IPS DF 4.7 (cell line): ENCODE results near the gene PLEKHF1.

Source experiments
- DNase-seq: peaks from one replicate; pipeline ENCODE4 v3.0.0-alpha.2; 2013; ENCODE audit warnings: low spot score; ENCODE audit errors: extremely low read depth

Gene PLEKHF1

DNA sequence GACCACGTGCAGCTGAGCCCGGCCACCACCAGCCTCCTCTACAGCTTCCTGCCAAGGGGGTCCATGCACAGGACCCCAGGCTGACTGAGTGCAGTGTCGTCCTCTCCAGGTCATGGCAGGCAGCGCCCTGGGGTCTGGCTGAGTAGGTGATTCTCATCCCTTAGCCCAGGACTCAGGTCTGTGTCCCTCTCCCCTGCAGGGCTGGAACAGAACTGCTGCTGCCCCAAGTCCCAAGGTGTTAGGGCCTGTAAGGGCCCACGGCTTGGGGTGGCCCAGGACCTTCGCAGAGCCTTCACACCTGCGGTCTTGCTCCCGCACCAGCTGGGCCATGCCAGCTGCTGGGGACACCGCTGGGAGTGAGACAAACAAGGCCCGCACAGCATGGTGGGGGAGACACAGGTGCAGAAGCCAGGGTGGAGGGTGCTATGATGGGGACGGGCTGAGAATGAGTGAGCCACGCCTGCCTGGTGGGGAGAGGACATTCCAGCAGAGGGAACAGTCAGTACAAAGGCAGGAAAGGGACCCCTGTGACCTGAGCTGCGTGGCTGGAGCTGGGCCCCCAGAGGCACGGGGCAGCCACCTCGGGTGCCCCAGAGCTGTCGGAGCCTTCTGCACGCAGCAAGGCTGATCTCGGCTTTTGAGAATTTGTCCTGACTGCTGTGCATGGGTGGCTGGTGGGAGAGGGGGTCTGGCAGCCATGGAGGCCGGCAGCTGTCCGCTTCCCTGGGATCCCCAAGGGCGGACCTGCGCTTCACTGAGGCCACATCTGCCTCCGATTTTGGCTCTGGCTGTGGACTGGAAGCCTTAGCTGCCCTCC, 11.9 kb downstream of the PLEKHF1 start:
- DNase-seq = no peak

DNA sequence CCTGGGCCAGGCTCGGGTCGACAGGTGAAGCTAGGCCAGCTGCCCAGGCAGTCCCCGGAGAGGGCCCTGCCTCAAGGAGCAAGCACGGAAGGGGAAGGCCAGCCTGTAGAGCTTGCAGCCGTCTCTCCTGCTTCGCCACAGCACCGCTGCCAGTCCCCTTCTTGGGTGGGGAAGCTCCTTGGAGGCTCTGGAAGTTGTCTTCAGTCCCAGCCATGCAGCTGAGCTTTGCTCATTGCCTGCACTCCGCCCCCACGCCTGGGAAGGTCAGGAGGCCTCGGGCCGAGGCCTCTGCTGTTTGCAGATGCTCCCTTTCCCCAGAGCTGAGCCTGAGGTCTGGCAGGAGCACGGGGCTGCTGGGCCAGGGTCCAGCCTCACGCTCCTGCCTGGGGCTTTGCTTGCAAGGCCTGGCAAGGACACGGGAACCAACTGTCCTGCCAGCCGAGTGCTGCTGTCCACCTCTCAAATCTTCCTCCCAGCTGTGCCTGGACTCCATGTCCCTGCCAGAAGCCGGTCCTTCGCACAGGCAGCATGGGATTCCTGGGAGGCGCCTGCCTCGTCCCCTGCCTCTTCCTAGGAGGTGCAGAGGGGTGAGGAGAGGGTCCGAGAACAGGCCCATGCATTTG, 13.3 kb downstream of the PLEKHF1 start:
- no peak for DNase-seq

- DNase-seq = no peak
Observed at GRCh38 chr19:29679598-29680210, 14.4 kb downstream of the PLEKHF1 start.

DNA sequence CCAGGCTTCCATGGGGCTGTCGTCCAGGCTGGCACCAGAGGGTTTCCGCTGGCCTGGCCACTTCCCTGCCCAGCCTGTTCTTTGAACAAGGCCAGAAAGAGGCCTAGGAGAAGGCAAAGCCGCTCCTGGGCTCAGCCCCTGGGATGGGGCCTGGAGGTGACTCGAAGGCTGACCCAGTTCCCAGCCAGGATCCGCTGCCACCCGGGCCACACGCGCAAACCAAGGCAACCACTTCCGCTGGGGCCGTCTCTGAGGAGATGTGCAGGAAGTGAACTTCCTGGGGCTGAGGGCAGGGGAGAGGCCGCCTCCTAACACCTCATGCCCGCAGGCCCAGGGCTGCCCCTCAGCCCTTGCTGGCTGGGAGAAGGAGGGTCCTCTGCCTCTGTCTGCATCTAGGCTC, 15.2 kb downstream of the PLEKHF1 start:
- no peak for DNase-seq

- DNase-seq = no peak
Observed at GRCh38 chr19:29680937-29681336, 15.7 kb downstream of the PLEKHF1 start.

GRCh38 chr19:29681422-29682235, 16.4 kb downstream of the PLEKHF1 start:
- no peak for DNase-seq

DNA sequence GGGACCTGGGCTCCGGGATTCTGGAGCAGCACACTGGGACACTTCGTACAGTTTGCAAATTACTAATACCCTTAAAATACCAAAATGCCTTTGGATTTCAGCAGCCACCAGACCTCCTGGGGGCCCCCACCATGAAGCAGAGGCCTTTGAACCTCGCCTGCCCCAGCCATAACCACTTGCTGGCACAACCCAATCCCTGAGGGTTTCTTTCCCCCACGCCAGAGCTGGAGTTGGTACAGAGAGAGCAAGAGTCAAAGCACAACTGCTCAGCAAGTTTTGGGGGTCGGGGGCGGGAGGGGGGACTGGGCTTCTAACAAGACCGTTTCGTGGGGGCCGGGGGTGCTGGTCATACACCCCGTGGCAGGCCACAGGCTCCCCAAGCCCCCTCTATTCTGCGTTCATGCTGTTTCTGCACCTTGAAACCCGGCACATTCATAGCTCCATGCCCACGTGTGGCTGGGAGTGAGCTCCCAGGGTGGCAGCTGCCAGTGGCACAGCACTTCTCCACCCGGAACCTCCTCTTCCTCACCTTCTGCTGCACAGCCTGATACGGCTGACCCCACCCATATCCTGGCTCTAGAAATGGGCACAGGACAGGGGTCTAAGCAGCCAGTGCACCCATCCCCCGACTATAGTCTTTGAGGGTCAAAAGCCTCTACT, 17.1 kb downstream of the PLEKHF1 start:
- DNase-seq = no peak

- no peak for DNase-seq
Observed at GRCh38 chr19:29683009-29683408, 17.7 kb downstream of the PLEKHF1 start.

GRCh38 chr19:29685326-29685725, 20.1 kb downstream of the PLEKHF1 start:
- no peak for DNase-seq

- DNase-seq = no peak
Observed at GRCh38 chr19:29686285-29686805, 21.1 kb downstream of the PLEKHF1 start.

- no peak for DNase-seq
Observed at GRCh38 chr19:29687244-29687896, 22.1 kb downstream of the PLEKHF1 start.

- DNase-seq = no peak
Observed at GRCh38 chr19:29687897-29688728, 22.9 kb downstream of the PLEKHF1 start.

DNA sequence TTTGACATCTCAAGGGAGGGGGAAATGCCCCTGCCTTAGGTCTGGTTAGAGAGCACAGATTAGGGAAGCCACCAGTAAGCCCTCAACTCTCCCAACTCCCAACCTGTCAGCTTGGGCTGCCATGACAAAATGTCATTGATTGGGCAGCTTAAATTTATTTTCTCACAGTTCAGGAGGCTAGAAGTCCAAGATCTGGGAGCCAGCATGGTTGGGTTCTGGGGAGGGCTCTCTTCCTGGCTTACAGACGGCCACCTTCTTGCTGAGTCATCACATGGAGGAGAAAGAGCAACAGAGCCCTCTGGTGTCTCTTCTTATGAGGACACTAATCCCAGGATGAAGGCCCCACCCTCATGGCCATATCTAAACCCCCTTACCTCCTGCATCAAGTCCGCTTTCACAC, 25.6 kb downstream of the PLEKHF1 start:
- DNase-seq = no peak

DNA sequence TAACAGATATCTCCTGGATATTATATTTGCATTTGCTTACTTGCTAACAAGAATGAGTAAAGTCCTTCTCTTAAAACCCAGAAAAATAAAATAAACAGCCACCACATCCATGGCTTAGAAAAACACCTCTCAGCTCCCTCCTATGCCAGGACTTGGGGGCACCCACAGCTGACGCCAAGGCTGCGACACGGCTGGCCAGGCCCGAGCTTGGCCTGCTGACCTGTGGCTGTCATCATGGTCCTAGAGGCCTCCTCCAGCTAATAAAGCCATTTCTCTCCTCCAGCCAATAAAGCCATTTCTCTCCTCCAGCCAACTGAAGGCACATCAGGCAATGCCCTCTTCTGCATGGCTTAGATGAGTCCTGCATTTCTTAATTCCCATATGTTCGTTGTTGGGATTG, 28.9 kb downstream of the PLEKHF1 start:
- DNase-seq = no peak

DNA sequence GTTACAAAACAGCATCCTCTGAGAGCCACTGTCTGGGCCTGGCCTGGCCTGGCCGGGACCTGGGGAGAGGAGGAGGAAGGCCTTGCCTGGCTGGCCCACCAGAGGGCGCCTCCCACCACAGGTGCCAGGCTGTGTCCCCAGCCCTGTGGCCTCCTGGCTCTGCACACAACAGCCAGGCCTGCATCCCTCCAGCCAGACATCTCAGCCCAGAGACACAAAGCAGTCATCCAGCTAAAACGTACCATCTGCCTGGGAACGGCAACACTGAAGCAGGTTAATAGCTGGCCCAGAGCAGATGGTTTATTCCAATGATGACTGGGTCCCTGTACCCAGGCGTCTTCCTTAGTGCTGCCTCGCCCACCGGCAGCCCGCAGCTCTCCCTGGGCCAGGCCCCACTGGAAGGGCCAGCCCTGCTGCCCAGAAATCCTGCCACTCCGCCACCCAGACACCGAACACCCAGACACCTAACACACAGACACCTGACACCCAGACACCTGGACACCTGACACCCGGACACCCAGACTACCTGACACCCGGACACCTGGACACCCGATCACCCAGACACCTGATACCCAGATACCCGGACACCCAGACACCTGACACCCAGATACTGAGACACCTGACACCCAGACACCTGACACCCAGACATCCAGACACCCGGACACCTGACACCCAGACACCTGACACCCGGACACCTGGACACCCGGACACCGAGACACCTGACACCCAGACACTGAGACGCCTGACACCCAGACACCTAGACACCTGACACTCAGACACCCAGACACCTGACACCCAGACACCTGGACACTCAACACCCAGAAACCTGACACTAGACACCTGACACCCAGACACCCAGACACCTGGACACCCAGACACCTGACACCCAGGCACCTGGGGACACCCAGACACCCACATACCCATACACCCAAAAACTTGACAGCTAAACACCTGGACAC, 29.7 kb downstream of the PLEKHF1 start:
- DNase-seq = peak; percentile 36

DNA sequence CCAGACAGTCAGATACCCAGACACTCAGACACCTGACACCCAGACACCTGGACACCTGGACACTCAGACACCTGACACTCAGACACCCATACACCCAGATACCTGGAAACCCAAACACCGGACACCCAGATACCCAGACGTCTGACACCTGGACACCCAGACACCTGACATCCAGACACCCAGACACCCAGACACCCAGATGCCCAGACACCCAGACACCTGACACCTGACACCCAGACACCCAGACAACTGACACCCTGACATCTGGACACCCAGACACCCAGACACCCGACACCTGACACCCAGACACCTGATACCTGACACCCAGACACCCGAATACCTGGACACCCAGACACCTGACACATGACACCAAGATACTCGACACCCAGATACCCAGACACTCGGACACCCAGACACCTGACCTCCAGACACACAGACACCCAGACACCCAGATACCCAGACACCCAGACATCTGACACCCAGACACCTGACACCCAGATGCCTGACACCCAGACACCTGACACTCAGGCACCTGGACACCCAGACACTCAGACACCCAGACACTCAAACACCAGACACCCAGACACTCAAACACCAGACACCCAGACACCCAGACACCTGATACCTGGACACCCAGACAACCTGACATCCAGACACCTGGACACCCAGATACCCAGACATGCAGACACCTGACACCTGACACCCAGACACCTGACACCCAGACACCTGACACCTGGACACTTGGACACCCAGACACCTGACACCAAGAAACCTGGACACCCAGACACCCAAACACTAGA, 30.7 kb downstream of the PLEKHF1 start:
- DNase-seq = no peak

DNA sequence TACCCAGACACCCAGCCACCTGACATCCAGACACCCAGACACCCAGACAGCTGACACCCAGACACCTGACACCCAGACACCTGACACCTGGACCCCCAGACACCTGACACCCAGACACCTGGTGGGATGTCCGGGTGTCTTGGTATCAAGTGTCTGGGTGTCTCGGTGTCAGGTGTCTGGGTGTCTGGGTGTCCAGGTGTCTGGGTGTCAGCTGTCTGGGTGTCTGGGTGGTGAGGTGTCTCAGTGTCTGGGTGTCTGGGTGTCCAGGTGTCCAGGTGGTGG, 31.2 kb downstream of the PLEKHF1 start:
- DNase-seq = no peak
